Mesenchymal stem cell (in vitro differentiated cells and primary cell): ENCODE measurements around the gene MMP27.
"Not testable (repeated sequence)": the region's sequence is repeated elsewhere in the genome, so short reads cannot be mapped to it uniquely, and the experiment has no call there.

ENCODE experiments used
- DNase-seq: peaks from one replicate; pipeline ENCODE4 v3.0.0-alpha.2; 2013
- H2AFZ ChIP-seq: one replicate; pipeline ENCODE4 v1.6.1; 2013; ENCODE audit warnings: low read depth, mild to moderate bottlenecking, control low read depth, inconsistent platforms, low read length, moderate library complexity
- H2AK5ac ChIP-seq: 2 replicates; pipeline ENCODE4 v1.6.1; 2013; ENCODE audit warnings: low read length, moderate library complexity, mild to moderate bottlenecking, inconsistent platforms; ENCODE audit not compliant: severe bottlenecking
- H2BK120ac ChIP-seq: one replicate; pipeline ENCODE4 v1.6.1; 2013; ENCODE audit warnings: low read depth, mild to moderate bottlenecking, inconsistent platforms, low read length, moderate library complexity
- H2BK12ac ChIP-seq, 2 experiments: one replicate each; pipeline ENCODE4 v1.6.1; 2013; ENCODE audit warnings: inconsistent platforms in 2 of 2, low read length in 2 of 2, mild to moderate bottlenecking in 2 of 2, moderate library complexity in 2 of 2, control low read depth in 1 of 2
- H2BK15ac ChIP-seq: one replicate; pipeline ENCODE4 v1.6.1; 2013; ENCODE audit warnings: mild to moderate bottlenecking, low read depth, inconsistent platforms; ENCODE audit not compliant: poor library complexity, severe bottlenecking
- H2BK5ac ChIP-seq: 2 replicates; pipeline ENCODE4 v1.6.1; 2013; ENCODE audit warnings: low read depth, mild to moderate bottlenecking, low read length, control low read depth, inconsistent platforms; ENCODE audit not compliant: poor library complexity, severe bottlenecking
- H3K14ac ChIP-seq, 2 experiments: one replicate each; pipeline ENCODE4 v1.6.1; 2013; ENCODE audit warnings: inconsistent platforms in 2 of 2, low read length in 2 of 2, control low read depth in 1 of 2, mild to moderate bottlenecking in 1 of 2, moderate library complexity in 1 of 2
- H3K18ac ChIP-seq, 2 experiments: one replicate each; pipeline ENCODE4 v1.6.1; 2013; ENCODE audit warnings: inconsistent platforms in 2 of 2, low read length in 2 of 2, control low read depth in 1 of 2, low read depth in 1 of 2, mild to moderate bottlenecking in 1 of 2
- H3K23ac ChIP-seq, 2 experiments: one replicate each; pipeline ENCODE4 v1.6.1; 2013; ENCODE audit warnings: inconsistent platforms in 2 of 2, low read length in 2 of 2, mild to moderate bottlenecking in 2 of 2, moderate library complexity in 2 of 2, control low read depth in 1 of 2
- H3K27ac ChIP-seq: 2 replicates; pipeline ENCODE4 v1.5.1; 2013; ENCODE audit warnings: mild to moderate bottlenecking, moderate library complexity, low read length, control low read depth, inconsistent platforms; ENCODE audit not compliant: poor library complexity, severe bottlenecking
- H3K27me3 ChIP-seq, 2 experiments: 2 replicates each; pipeline versions ENCODE4 v1.6.1 to v1.7.0; 2013; ENCODE audit warnings: low read length in 2 of 2, mild to moderate bottlenecking in 2 of 2, moderate library complexity in 2 of 2, control low read depth in 1 of 2, inconsistent platforms in 1 of 2; ENCODE audit not compliant: control insufficient read depth in 1 of 2, insufficient read depth in 1 of 2
- H3K36me3 ChIP-seq, 2 experiments: 2 replicates each; pipeline versions ENCODE4 v1.6.1 to v1.7.0; 2013; ENCODE audit warnings: low read length in 2 of 2, control low read depth in 1 of 2, inconsistent platforms in 1 of 2, low read depth in 1 of 2, mild to moderate bottlenecking in 1 of 2; ENCODE audit not compliant: insufficient read depth in 2 of 2, control insufficient read depth in 1 of 2
- H3K4ac ChIP-seq, 2 experiments: one replicate each; pipeline ENCODE4 v1.6.1; 2013; ENCODE audit warnings: inconsistent platforms in 2 of 2, low read length in 2 of 2, mild to moderate bottlenecking in 2 of 2, moderate library complexity in 2 of 2, control low read depth in 1 of 2, low read depth in 1 of 2
- H3K4me1 ChIP-seq: 2 replicates; pipeline ENCODE4 v1.6.1; 2013; ENCODE audit warnings: low read depth, low read length, control low read depth; ENCODE audit not compliant: control insufficient read depth, insufficient read depth
- H3K4me2 ChIP-seq: 2 replicates; pipeline ENCODE4 v1.6.1; 2013; ENCODE audit warnings: low read length, mild to moderate bottlenecking, inconsistent platforms; ENCODE audit not compliant: poor library complexity, severe bottlenecking
- H3K4me3 ChIP-seq, 2 experiments: 2 replicates each; pipeline versions ENCODE4 v1.5.1 to v1.7.0; 2013; ENCODE audit warnings: low read length in 2 of 2, mild to moderate bottlenecking in 2 of 2, control low read depth in 1 of 2, low read depth in 1 of 2; ENCODE audit not compliant: insufficient read depth in 1 of 2
- H3K79me1 ChIP-seq: replicated peaks from 2 replicates; pipeline ENCODE4 v1.6.1; 2013; ENCODE audit warnings: mild to moderate bottlenecking, control low read depth, low read length, inconsistent platforms; ENCODE audit not compliant: poor library complexity, severe bottlenecking
- H3K9ac ChIP-seq: 2 replicates; pipeline ENCODE4 v1.7.0; 2013; ENCODE audit warnings: mild to moderate bottlenecking, low read length, moderate library complexity
- H3K9me3 ChIP-seq: 2 replicates; pipeline ENCODE4 v1.7.0; 2013; ENCODE audit warnings: mild to moderate bottlenecking, low read length; ENCODE audit not compliant: control insufficient read depth
- H4K8ac ChIP-seq: one replicate; pipeline ENCODE4 v1.6.1; 2013; ENCODE audit warnings: inconsistent platforms, mild to moderate bottlenecking, low read length, moderate library complexity
- H4K91ac ChIP-seq: one replicate; pipeline ENCODE4 v1.6.1; 2013; ENCODE audit warnings: mild to moderate bottlenecking, low read length, inconsistent platforms
- WGBS: methylation state at CpG from one replicate; pipeline ENCODE4 v1.1.7; 2013; ENCODE audit warnings: mixed read lengths; 5-methylcytosine and 5-hydroxymethylcytosine counted together

MMP27 gene

GRCh38 chr11:102746746-102747578 is 41.4 kb upstream of the MMP27 start:
- not testable (repeated sequence) for H2BK5ac ChIP-seq, H3K4me2 ChIP-seq, H3K23ac ChIP-seq, H2AK5ac ChIP-seq, H3K18ac ChIP-seq, H3K27me3 ChIP-seq, H2AFZ ChIP-seq, H4K91ac ChIP-seq, H3K4me3 ChIP-seq, H3K36me3 ChIP-seq, H4K8ac ChIP-seq, H3K14ac ChIP-seq, DNase-seq, H2BK15ac ChIP-seq, H3K4me1 ChIP-seq, H2BK120ac ChIP-seq, H3K9me3 ChIP-seq, H3K9ac ChIP-seq, H3K79me1 ChIP-seq, H2BK12ac ChIP-seq, H3K27ac ChIP-seq, H3K4ac ChIP-seq
- WGBS, result 70% methylated on average over 26 of the region's 32 CpGs

GRCh38 chr11:102734650-102735049 is 29.1 kb upstream of the MMP27 start:
- no peak overlapping the region for H2AFZ ChIP-seq
- peak; percentile 18 for DNase-seq
- H2BK12ac ChIP-seq, result peak overlapping the region in 1 of 2 experiments; percentile 55
- no peak overlapping the region for H3K14ac ChIP-seq
- no peak overlapping the region for H3K27ac ChIP-seq
- H3K23ac ChIP-seq, result no peak overlapping the region
- H3K4me3 ChIP-seq, result no peak overlapping the region
- no peak overlapping the region for H3K18ac ChIP-seq
- no peaks in the 10 kb centered on the region for H3K4me1 ChIP-seq
- no peaks in the 10 kb centered on the region for H3K36me3 ChIP-seq
- H4K8ac ChIP-seq, result no peak overlapping the region
- no peak overlapping the region for H3K9ac ChIP-seq
- H3K4ac ChIP-seq, result no peak overlapping the region
- no peaks in the 10 kb centered on the region for H3K9me3 ChIP-seq
- no peak overlapping the region for H4K91ac ChIP-seq
- H3K4me2 ChIP-seq, result no peak overlapping the region
- no peak overlapping the region for H2BK15ac ChIP-seq
- H2BK120ac ChIP-seq, result no peak overlapping the region
- no peaks in the 10 kb centered on the region for H3K79me1 ChIP-seq
- no peak overlapping the region for H2BK5ac ChIP-seq
- H3K27me3 ChIP-seq, result peaks cover 0 to 3% of the 10 kb centered on the region in 2 experiments
- no peak overlapping the region for H2AK5ac ChIP-seq

GRCh38 chr11:102733232-102733875 is 27.8 kb upstream of the MMP27 start:
- no peak overlapping the region for H3K23ac ChIP-seq
- H4K91ac ChIP-seq, result no peak overlapping the region
- 63% methylated on average over 7 of the region's 8 CpGs for WGBS
- no peak overlapping the region for H3K14ac ChIP-seq
- H2BK15ac ChIP-seq, result no peak overlapping the region
- H3K4me2 ChIP-seq, result no peak overlapping the region
- H3K27ac ChIP-seq, result no peak overlapping the region
- no peak overlapping the region for H2BK12ac ChIP-seq
- H3K4me1 ChIP-seq, result no peaks in the 10 kb centered on the region
- no peaks in the 10 kb centered on the region for H3K9me3 ChIP-seq
- no peak overlapping the region for H2BK120ac ChIP-seq
- no peak overlapping the region for H2AK5ac ChIP-seq
- H3K79me1 ChIP-seq, result no peaks in the 10 kb centered on the region
- H3K36me3 ChIP-seq, result no peaks in the 10 kb centered on the region
- H2BK5ac ChIP-seq, result no peak overlapping the region
- peaks cover 0 to 3% of the 10 kb centered on the region in 2 experiments for H3K27me3 ChIP-seq
- peak; percentile 67 for DNase-seq
- no peak overlapping the region for H3K18ac ChIP-seq
- H3K4me3 ChIP-seq, result no peak overlapping the region
- H2AFZ ChIP-seq, result no peak overlapping the region
- no peak overlapping the region for H3K9ac ChIP-seq
- no peak overlapping the region for H4K8ac ChIP-seq
- no peak overlapping the region for H3K4ac ChIP-seq

GRCh38 chr11:102730944-102731343 is 25.4 kb upstream of the MMP27 start:
- not testable (repeated sequence) for H3K4me2 ChIP-seq, H3K4me1 ChIP-seq, H3K23ac ChIP-seq, H2BK5ac ChIP-seq, H3K4me3 ChIP-seq, H2AK5ac ChIP-seq, H3K36me3 ChIP-seq, H2AFZ ChIP-seq, H3K9ac ChIP-seq, H3K9me3 ChIP-seq, H3K79me1 ChIP-seq, DNase-seq, H3K27ac ChIP-seq, H3K27me3 ChIP-seq
- Histone ChIP-seq H2BK15ac (peak overlapping the region; percentile 29), H3K18ac (peak overlapping the region; percentile 68 to 84), H4K8ac (peak overlapping the region; percentile 73), H3K14ac (peak overlapping the region in 1 of 2 experiments; percentile 31), H3K4ac (peak overlapping the region; percentile 32 to 61), H2BK120ac (peak overlapping the region; percentile 21), H2BK12ac (peak overlapping the region; percentile 75 to 93), H4K91ac (peak overlapping the region; percentile 95)
- WGBS, result 31% methylated on average over 7 of the region's 8 CpGs
